Endothelial cell of umbilical vein (primary cell): ENCODE results near the gene TMEM132E. TPM values are rescaled to one million over a fixed set of nuclear protein-coding genes. Genes with fewer than 3 reads are reported as not detected.

Experiments
- BruUV-seq: library from RNA; stranded (reverse); fragments of 400-500 nt; replicated peaks from 2 replicates; lab custom pipeline; 2021; lab: Mats Ljungman, UMichigan
- CTCF ChIA-PET: fragments of 300-600, 350-600 bp; sonication (Branson Sonifier 250); formaldehyde crosslinking; loops from one replicate; lab custom pipeline; 2021; ENCODE audit warnings: antibody characterized with exemption, inconsistent platforms; lab: Charles Lee
- POLR2A ChIA-PET: fragments of 300-600, 350-600 bp; sonication (Branson Sonifier 250); formaldehyde crosslinking; loops from one replicate; lab custom pipeline; 2021; ENCODE audit warnings: antibody characterized with exemption, inconsistent platforms; lab: Charles Lee
- DNase-seq: peaks from one replicate; pipeline ENCODE4 v3.0.0-alpha.2; 2011; ENCODE audit warnings: low read depth, low spot score
- FAIRE-seq: peaks from 2 replicates; lab custom pipeline; 2011; peaks lifted over from hg19 to GRCh38; lab: Jason Lieb, UNC
- H2AFZ ChIP-seq: 2 replicates; pipeline ENCODE4 v1.6.0; 2012; ENCODE audit warnings: low read depth, low read length, control low read depth, inconsistent platforms
- H3K27ac ChIP-seq: 2 replicates; pipeline ENCODE4 v1.5.1; 2011; ENCODE audit warnings: low read depth, mild to moderate bottlenecking, control low read depth, low read length, moderate library complexity; ENCODE audit not compliant: insufficient read depth
- H3K27me3 ChIP-seq, 2 experiments: 2 replicates each; pipeline versions ENCODE4 v1.6.0 to v1.6.1; 2011; ENCODE audit warnings: low read length in 2 of 2, mixed read lengths in 1 of 2; ENCODE audit not compliant: control insufficient read depth in 2 of 2, insufficient read depth in 2 of 2
- H3K36me3 ChIP-seq, 2 experiments: 2 replicates in 1 of 2; 3 replicates in 1 of 2; pipeline ENCODE4 v1.5.1; 2011; ENCODE audit warnings: low read length in 2 of 2, mild to moderate bottlenecking in 1 of 2, moderate library complexity in 1 of 2; ENCODE audit not compliant: control insufficient read depth in 2 of 2, insufficient read depth in 2 of 2; ENCODE audit errors: extremely low read depth in 1 of 2
- H3K4me1 ChIP-seq: 3 replicates; pipeline ENCODE4 v1.5.1; 2011; ENCODE audit warnings: mild to moderate bottlenecking, low read length; ENCODE audit not compliant: control insufficient read depth, insufficient read depth; ENCODE audit errors: extremely low read depth
- H3K4me2 ChIP-seq: 2 replicates; pipeline ENCODE4 v1.6.1; 2011; ENCODE audit warnings: low read length, control low read depth, mixed read lengths; ENCODE audit not compliant: insufficient read depth
- H3K4me3 ChIP-seq, 3 experiments: fragments of 200-600 bp in 1 of 3; sonication (generic), shearing (Covaris generic) in 1 of 3; replicated peaks in 1 of 3; 2 replicates each; pipeline ENCODE4 v1.5.1; 2011 to 2016; ENCODE audit warnings: control low read depth in 3 of 3, low read length in 3 of 3, mild to moderate bottlenecking in 2 of 3, inconsistent platforms in 1 of 3, low read depth in 1 of 3, moderate library complexity in 1 of 3; ENCODE audit not compliant: insufficient read depth in 1 of 3
- H3K79me2 ChIP-seq: 2 replicates; pipeline ENCODE4 v1.6.0; 2012; ENCODE audit warnings: low read length, inconsistent platforms; ENCODE audit not compliant: control insufficient read depth, insufficient read depth
- H3K9ac ChIP-seq: replicated peaks from 2 replicates; pipeline ENCODE3; 2011; ENCODE audit warnings: low read length, control low read depth; ENCODE audit not compliant: insufficient read depth; ENCODE audit errors: extremely low read depth
- H3K9me1 ChIP-seq: replicated peaks from 3 replicates; pipeline ENCODE4 v1.6.0; 2011; ENCODE audit warnings: mild to moderate bottlenecking, low read length; ENCODE audit not compliant: control insufficient read depth, insufficient read depth; ENCODE audit errors: extremely low read depth
- H3K9me3 ChIP-seq: replicated peaks from 2 replicates; pipeline ENCODE4 v1.5.1; 2012; ENCODE audit warnings: low read length, inconsistent platforms; ENCODE audit not compliant: control insufficient read depth, insufficient read depth
- H4K20me1 ChIP-seq: replicated peaks from 2 replicates; pipeline ENCODE3; 2011; ENCODE audit warnings: mild to moderate bottlenecking, low read length; ENCODE audit not compliant: control insufficient read depth, insufficient read depth; ENCODE audit errors: extremely low read depth
- EZH2 ChIP-seq: IDR thresholded peaks from 2 replicates; pipeline ENCODE4 v1.6.1; 2012; ENCODE audit warnings: borderline replicate concordance, low read depth, mild to moderate bottlenecking, moderate library complexity, low read length, inconsistent platforms; ENCODE audit not compliant: severe bottlenecking
- FOS ChIP-seq: IDR thresholded peaks from 2 replicates; pipeline ENCODE4 v1.6.1; 2011; ENCODE audit warnings: mild to moderate bottlenecking, low read length, moderate library complexity, borderline replicate concordance; ENCODE audit not compliant: insufficient read depth
- GATA2 ChIP-seq: IDR thresholded peaks from 2 replicates; pipeline ENCODE4 v1.7.0; 2011; ENCODE audit warnings: low read depth, mild to moderate bottlenecking, moderate library complexity, mixed read lengths, low read length; ENCODE audit not compliant: insufficient read length, insufficient read depth
- JUN ChIP-seq: IDR thresholded peaks from 2 replicates; pipeline ENCODE4 v1.6.1; 2011; ENCODE audit warnings: borderline replicate concordance, low read depth; ENCODE audit not compliant: insufficient read length, insufficient read depth
- MAX ChIP-seq: IDR thresholded peaks from 2 replicates; pipeline ENCODE4 v1.6.1; 2011; ENCODE audit not compliant: insufficient read depth, insufficient read length
- MYC ChIP-seq: IDR thresholded peaks from one replicate; pipeline ENCODE4 v1.6.1; 2011; ENCODE audit warnings: mild to moderate bottlenecking, low read depth, low read length
- POLR2A ChIP-seq: IDR thresholded peaks from 2 replicates; pipeline ENCODE4 v1.6.1; 2012; ENCODE audit warnings: low read depth, mild to moderate bottlenecking, control low read depth, low read length
- POLR2AphosphoS5 ChIP-seq: IDR thresholded peaks from 2 replicates; pipeline ENCODE4 v1.6.1; 2012; ENCODE audit warnings: low read depth, mild to moderate bottlenecking, control low read depth, low read length, moderate library complexity; ENCODE audit not compliant: insufficient read depth
- dilution Hi-C: fragments of 300-500 bp; cut with MboI; formaldehyde crosslinking; loops from one replicate; pipeline ENCODE4 v1.15.0; 2019; ENCODE audit warnings: low sequenced_read_pairs; ENCODE audit not compliant: extremely low pct_ligation_motif_present
- intact Hi-C: fragments of 100-400 bp; cut with micrococcal nuclease; formaldehyde crosslinking; loops from one replicate; pipeline ENCODE4 v1.10.0; 2022
- polyA plus RNA-seq, 4 experiments: library from polyadenylated mRNA; depleted of rRNA in 3 of 4; stranded (reverse) in 3 of 4; unstranded in 1 of 4; fragments of >200 nt; gene quantifications; 2 replicates each; pipeline versions ENCODE4 v1.2.1 to v1.2.3, GENCODE V29; 2011 to 2012; ENCODE audit warnings: missing spikeins in 1 of 4
- total RNA-seq: library from RNA; stranded (reverse); gene quantifications from 2 replicates; pipeline ENCODE4 v1.2.3, GENCODE V29; 2021
- TF ChIP-seq, protein P1 (sequence below), 2 donors: IDR thresholded peaks; 1 replicate in 1 of 2; 2 replicates in 1 of 2; pipeline ENCODE4 v1.5.1; 2011; ENCODE audit warnings: low read length in 2 of 2, mild to moderate bottlenecking in 2 of 2, moderate library complexity in 2 of 2, control low read depth in 1 of 2, inconsistent platforms in 1 of 2, low read depth in 1 of 2; ENCODE audit not compliant: insufficient read depth in 1 of 2; ENCODE audit errors: extremely low read depth in 1 of 2

The TMEM132E gene
- total and polyA plus RNA-seq, 2 donors (not counting 3 experiments of a cell fraction or from before 2014, with no cell fraction given): not detected

- ChIA-PET POLR2A (no interaction called here), CTCF (interaction anchor here (0.7 to 1.3 kb wide), 3 partner anchors 21 to 239 kb away, joined by 3 to 5 read pairs (median 3); no protein-coding TSS in a partner anchor)
- FAIRE-seq (no peak), DNase-seq (no peak)
- Histone ChIP-seq H3K36me3 (no peaks in the 10 kb centered on the region), H3K9me1 (no peaks in the 10 kb centered on the region), H3K4me3 (no peak overlapping the region), H3K79me2 (no peaks in the 10 kb centered on the region), H3K27me3 (no peaks in the 10 kb centered on the region), H3K9me3 (no peaks in the 10 kb centered on the region), H2AFZ (no peak overlapping the region), H3K4me2 (no peak overlapping the region), H4K20me1 (no peaks in the 10 kb centered on the region), H3K4me1 (no peaks in the 10 kb centered on the region), H3K27ac (no peak overlapping the region), H3K9ac (no peak overlapping the region)
- no peak for TF ChIP-seq MAX
- no peak for TF ChIP-seq EZH2
- TF ChIP-seq JUN: no peak
- no TSS peak for BruUV-seq
- dilution Hi-C loops (no loop called here), intact Hi-C loops (no loop called here)
These were observed 79.6 kb downstream of the TMEM132E start for GRCh38 chr17:34658811-34659560.

DNA sequence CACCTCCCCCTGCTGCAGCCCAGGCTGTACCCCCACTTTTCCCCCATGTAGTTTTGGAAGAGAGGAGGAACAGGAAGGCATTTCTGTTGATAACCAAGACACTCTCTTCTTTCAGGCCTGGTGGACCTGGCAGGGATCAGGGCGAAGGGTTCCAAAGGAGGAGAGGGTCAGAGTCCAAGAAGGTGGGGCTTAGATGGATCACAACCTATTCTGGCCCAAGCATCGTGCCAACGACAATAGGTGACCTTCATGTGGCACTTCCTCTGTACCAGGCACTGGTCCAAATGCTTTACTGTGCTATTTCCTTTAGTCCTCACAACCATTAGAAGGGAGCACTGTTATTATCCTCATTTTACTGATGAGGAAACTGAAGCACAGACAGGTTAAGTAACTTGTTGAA is 84.3 kb downstream of the TMEM132E start:
- POLR2A ChIA-PET: no interaction called here
- no TSS peak for BruUV-seq
- DNase-seq: no peak
- H3K9ac ChIP-seq: no peak overlapping the region
- H3K9me1 ChIP-seq: no peaks in the 10 kb centered on the region
- H3K4me3 ChIP-seq: no peak overlapping the region
- TF ChIP-seq POLR2A: no peak
- TF ChIP-seq POLR2AphosphoS5: no peak
- TF ChIP-seq, protein P1, sequence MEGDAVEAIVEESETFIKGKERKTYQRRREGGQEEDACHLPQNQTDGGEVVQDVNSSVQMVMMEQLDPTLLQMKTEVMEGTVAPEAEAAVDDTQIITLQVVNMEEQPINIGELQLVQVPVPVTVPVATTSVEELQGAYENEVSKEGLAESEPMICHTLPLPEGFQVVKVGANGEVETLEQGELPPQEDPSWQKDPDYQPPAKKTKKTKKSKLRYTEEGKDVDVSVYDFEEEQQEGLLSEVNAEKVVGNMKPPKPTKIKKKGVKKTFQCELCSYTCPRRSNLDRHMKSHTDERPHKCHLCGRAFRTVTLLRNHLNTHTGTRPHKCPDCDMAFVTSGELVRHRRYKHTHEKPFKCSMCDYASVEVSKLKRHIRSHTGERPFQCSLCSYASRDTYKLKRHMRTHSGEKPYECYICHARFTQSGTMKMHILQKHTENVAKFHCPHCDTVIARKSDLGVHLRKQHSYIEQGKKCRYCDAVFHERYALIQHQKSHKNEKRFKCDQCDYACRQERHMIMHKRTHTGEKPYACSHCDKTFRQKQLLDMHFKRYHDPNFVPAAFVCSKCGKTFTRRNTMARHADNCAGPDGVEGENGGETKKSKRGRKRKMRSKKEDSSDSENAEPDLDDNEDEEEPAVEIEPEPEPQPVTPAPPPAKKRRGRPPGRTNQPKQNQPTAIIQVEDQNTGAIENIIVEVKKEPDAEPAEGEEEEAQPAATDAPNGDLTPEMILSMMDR (IDR thresholded peaks at IDR 0.05; ENCODE audit: extremely low read depth in 1 of 2, insufficient read depth in 1 of 2, low read depth in 1 of 2, low read length in 2 of 2): no peak
- TF ChIP-seq MYC: no peak
- no peak for TF ChIP-seq JUN
- TF ChIP-seq GATA2: no peak
- no peak for TF ChIP-seq MAX
- TF ChIP-seq FOS: no peak
- no peak for TF ChIP-seq EZH2
- H4K20me1 ChIP-seq: no peaks in the 10 kb centered on the region
- no peak for FAIRE-seq
- H3K36me3 ChIP-seq: no peaks in the 10 kb centered on the region
- H3K4me1 ChIP-seq: no peaks in the 10 kb centered on the region
- no peak overlapping the region for H3K4me2 ChIP-seq
- dilution Hi-C loops (no loop called here), intact Hi-C loops (no loop called here)
- no peaks in the 10 kb centered on the region for H3K27me3 ChIP-seq
- no peaks in the 10 kb centered on the region for H3K79me2 ChIP-seq
- H3K9me3 ChIP-seq: no peaks in the 10 kb centered on the region
- H2AFZ ChIP-seq: no peak overlapping the region
- CTCF ChIA-PET: no interaction called here
- no peak overlapping the region for H3K27ac ChIP-seq
